CD14-positive monocyte (primary cell): ENCODE results near the gene ROMO1. TPM values are rescaled to one million over a fixed set of nuclear protein-coding genes. Genes with fewer than 3 reads are reported as not detected.
A peak's percentile ranks its signal among the peaks of the same experiment; 100 is the strongest.

ENCODE experiments used
- DNase-seq, 3 donors: peaks; one replicate each; pipeline ENCODE4 v3.0.0-alpha.2; 2011 to 2022
- H2AFZ ChIP-seq: 2 replicates; pipeline ENCODE4 v1.6.0; 2012; ENCODE audit warnings: mild to moderate bottlenecking, low read depth, low read length, inconsistent platforms; ENCODE audit not compliant: insufficient read depth, poor library complexity, severe bottlenecking
- H3K27ac ChIP-seq, 2 donors: 1 replicate in 1 of 2; 2 replicates in 1 of 2; pipeline ENCODE4 v1.5.1; 2012 to 2013; ENCODE audit warnings: low read length in 2 of 2, control low read depth in 1 of 2, inconsistent platforms in 1 of 2, low read depth in 1 of 2, mild to moderate bottlenecking in 1 of 2
- H3K27me3 ChIP-seq, 2 donors: one replicate each; pipeline versions ENCODE4 v1.6.0 to v1.6.1; 2011 to 2013; ENCODE audit warnings: low read length in 2 of 2; ENCODE audit not compliant: control insufficient read depth in 2 of 2, insufficient read depth in 2 of 2
- H3K36me3 ChIP-seq, 2 donors: replicated peaks in 1 of 2; 1 replicate in 1 of 2; 2 replicates in 1 of 2; pipeline versions ENCODE4 v1.5.1 to v1.6.1; 2012 to 2013; ENCODE audit warnings: low read length in 2 of 2, control low read depth in 1 of 2, inconsistent platforms in 1 of 2, mild to moderate bottlenecking in 1 of 2; ENCODE audit not compliant: insufficient read depth in 2 of 2, control insufficient read depth in 1 of 2
- H3K4me1 ChIP-seq, 2 donors: 1 replicate in 1 of 2; 2 replicates in 1 of 2; pipeline versions ENCODE4 v1.5.1 to v1.6.1; 2012 to 2013; ENCODE audit warnings: low read length in 2 of 2, control low read depth in 1 of 2, inconsistent platforms in 1 of 2, mild to moderate bottlenecking in 1 of 2, moderate library complexity in 1 of 2; ENCODE audit not compliant: insufficient read depth in 2 of 2, control insufficient read depth in 1 of 2
- H3K4me2 ChIP-seq: replicated peaks from 2 replicates; pipeline ENCODE3; 2012; ENCODE audit warnings: low read length, moderate library complexity, mild to moderate bottlenecking; ENCODE audit not compliant: poor library complexity, severe bottlenecking; ENCODE audit errors: extremely low read depth
- H3K4me3 ChIP-seq, 3 experiments: fragments of 200-600 bp in 1 of 3; sonication (generic) in 1 of 3; replicated peaks in 1 of 3; 1 replicate in 2 of 3; 2 replicates in 1 of 3; pipeline ENCODE4 v1.5.1; 2011 to 2013; ENCODE audit warnings: low read length in 3 of 3, mild to moderate bottlenecking in 3 of 3, control low read depth in 2 of 3, low read depth in 2 of 3, inconsistent platforms in 1 of 3, moderate library complexity in 1 of 3
- H3K79me2 ChIP-seq: 2 replicates; pipeline ENCODE4 v1.6.0; 2012; ENCODE audit warnings: mild to moderate bottlenecking, control low read depth, inconsistent platforms, low read length, moderate library complexity; ENCODE audit not compliant: insufficient read depth
- H3K9ac ChIP-seq: 2 replicates; pipeline ENCODE4 v1.6.0; 2017; ENCODE audit warnings: low read length, mild to moderate bottlenecking; ENCODE audit not compliant: insufficient read depth, poor library complexity, severe bottlenecking
- H3K9me3 ChIP-seq, 2 donors: replicated peaks in 1 of 2; 1 replicate in 1 of 2; 2 replicates in 1 of 2; pipeline versions ENCODE4 v1.5.1 to v1.6.1; 2012 to 2013; ENCODE audit warnings: low read length in 2 of 2, control low read depth in 1 of 2; ENCODE audit not compliant: control insufficient read depth in 1 of 2, insufficient read depth in 1 of 2
- H4K20me1 ChIP-seq: 2 replicates; pipeline ENCODE4 v1.6.0; 2012; ENCODE audit warnings: mild to moderate bottlenecking, low read length, control low read depth, moderate library complexity; ENCODE audit not compliant: insufficient read depth
- H3K27ac Mint-ChIP-seq, 7 donors: one replicate each; pipeline ENCODE4 v1.8.0; 2020; ENCODE audit warnings: mild to moderate bottlenecking in 7 of 7, mixed read lengths in 7 of 7, moderate library complexity in 6 of 7, inconsistent platforms in 2 of 7
- H3K27me3 Mint-ChIP-seq, 3 donors: one replicate each; pipeline ENCODE4 v1.8.0; 2021 to 2022; ENCODE audit warnings: low read depth in 3 of 3, mild to moderate bottlenecking in 3 of 3, mixed read lengths in 3 of 3, moderate library complexity in 3 of 3, inconsistent platforms in 1 of 3
- H3K36me3 Mint-ChIP-seq, 2 donors: one replicate each; pipeline ENCODE4 v1.8.0; 2020; ENCODE audit warnings: mixed read lengths in 2 of 2, inconsistent platforms in 1 of 2, mild to moderate bottlenecking in 1 of 2
- H3K4me1 Mint-ChIP-seq: one replicate; pipeline ENCODE4 v1.8.0; 2020; ENCODE audit warnings: mild to moderate bottlenecking, mixed read lengths
- H3K4me3 Mint-ChIP-seq, 2 donors: one replicate each; pipeline ENCODE4 v1.8.0; 2020; ENCODE audit warnings: mild to moderate bottlenecking in 2 of 2, mixed read lengths in 2 of 2, moderate library complexity in 1 of 2
- H3K9me3 Mint-ChIP-seq, 7 donors: one replicate each; pipeline ENCODE4 v1.8.0; 2020 to 2022; ENCODE audit warnings: mixed read lengths in 7 of 7, mild to moderate bottlenecking in 6 of 7, moderate library complexity in 6 of 7, inconsistent platforms in 2 of 7
- CTCF ChIP-seq: fragments of 200-600 bp; IDR thresholded peaks from one replicate; pipeline ENCODE4 v1.8.0; 2022; ENCODE audit warnings: antibody characterized with exemption, mild to moderate bottlenecking
- WGBS: methylation state at CpG from one replicate; pipeline ENCODE4 v1.1.5; 2013; ENCODE audit warnings: missing lambda C conversion rate; ENCODE audit not compliant: insufficient coverage; 5-methylcytosine and 5-hydroxymethylcytosine counted together
- intact Hi-C, 2 donors: fragments of 100-400 bp; cut with micrococcal nuclease; formaldehyde crosslinking; loops; one replicate each; pipeline versions ENCODE4 v1.15.0 to v1.15.1; 2023
- polyA plus RNA-seq, 3 donors: library from polyadenylated mRNA; depleted of rRNA in 1 of 3; unstranded in 2 of 3; stranded (reverse) in 1 of 3; fragments of 300-500 nt in 2 of 3; fragments of >200 nt in 1 of 3; fragmentation: Illumina TruSeq in 2 of 3; gene quantifications; 1 replicate in 2 of 3; 2 replicates in 1 of 3; pipeline ENCODE4 v1.2.3, GENCODE V29; 2012 to 2021

ROMO1 gene
- polyA plus RNA-seq, 3 donors, result 220 to 448 (median 352) TPM

GRCh38 chr20:35738410-35739179 lies 39.4 kb downstream of the ROMO1 start:
- Histone ChIP-seq H3K79me2 (peaks cover 95% of the 10 kb centered on the region), H2AFZ (no peak overlapping the region), H3K36me3 (peaks cover 70 to 71% of the 10 kb centered on the region in 2 donors), H3K4me2 (peak overlapping the region; percentile 22), H3K4me3 (no peak overlapping the region), H3K9ac (no peak overlapping the region), H3K4me1 (peaks cover 24 to 47% of the 10 kb centered on the region in 2 donors), H3K9me3 (no peaks in the 10 kb centered on the region), H4K20me1 (peaks cover 79% of the 10 kb centered on the region), H3K27ac (no peak overlapping the region), H3K27me3 (no peaks in the 10 kb centered on the region)
- no peaks in the 10 kb centered on the region for H3K9me3 Mint-ChIP-seq
- no peak for TF ChIP-seq CTCF
- peak overlapping the region in 3 of 7 donors; percentile 25 to 43 (median 30) for H3K27ac Mint-ChIP-seq
- H3K36me3 Mint-ChIP-seq, result peaks cover 50 to 74% of the 10 kb centered on the region in 2 donors
- intact Hi-C loops, result loop anchor here in 1 of 2 donors (5.0 kb wide), 1 partner anchor 36 kb away; no protein-coding TSS in a partner anchor
- H3K27me3 Mint-ChIP-seq, result no peaks in the 10 kb centered on the region
- no peak overlapping the region for H3K4me3 Mint-ChIP-seq
- peaks cover 35% of the 10 kb centered on the region for H3K4me1 Mint-ChIP-seq
- no peak for DNase-seq
- no CpG with 5 or more reads among the region's 4 CpGs for WGBS

DNA sequence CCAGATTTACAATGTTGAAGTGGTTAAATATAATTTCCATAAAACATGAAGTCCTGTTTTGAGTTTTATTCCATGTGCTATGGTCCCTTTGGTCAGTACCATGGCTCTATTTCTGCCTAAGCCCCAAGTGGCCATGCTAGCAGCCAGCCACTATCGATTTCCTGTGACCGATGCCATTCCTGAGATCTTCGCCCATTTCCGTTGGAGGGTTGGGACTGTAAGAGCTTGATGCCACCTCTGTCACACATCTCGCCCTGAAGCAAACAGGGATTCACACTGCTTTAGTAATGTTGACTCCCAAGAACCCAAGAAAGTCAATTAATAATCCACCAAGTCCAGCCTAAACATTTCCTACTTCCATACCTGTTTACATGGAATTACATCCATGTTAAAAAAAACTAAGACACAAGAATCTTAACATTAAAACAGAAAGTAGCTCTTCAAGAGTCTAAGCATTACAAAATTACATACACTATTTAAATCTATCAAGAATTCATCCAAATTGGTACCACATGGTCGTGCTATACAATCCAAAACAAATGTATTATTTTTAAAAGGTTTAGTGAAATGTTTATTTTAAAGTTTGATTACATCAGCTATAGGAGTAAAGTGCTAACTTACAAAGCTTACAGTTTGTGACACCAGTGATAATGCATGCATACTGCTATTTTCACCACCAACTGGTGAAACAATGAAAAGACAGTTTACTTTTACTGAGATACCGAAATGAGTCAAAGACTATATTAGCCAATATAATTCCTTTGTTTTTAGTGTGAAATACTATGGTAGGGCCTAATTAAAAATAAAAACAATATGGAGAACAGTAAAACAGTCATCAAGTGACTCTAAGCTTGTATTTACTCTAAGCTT lies 40.3 kb downstream of the ROMO1 start:
- peaks cover 41% of the 10 kb centered on the region for H3K4me1 Mint-ChIP-seq
- Histone ChIP-seq H2AFZ (no peak overlapping the region), H3K36me3 (peaks cover 60 to 62% of the 10 kb centered on the region in 2 donors), H3K27ac (peak overlapping the region in 1 of 2 donors; percentile 100), H4K20me1 (peaks cover 69% of the 10 kb centered on the region), H3K79me2 (peaks cover 90% of the 10 kb centered on the region), H3K9me3 (no peaks in the 10 kb centered on the region), H3K4me1 (peaks cover 33 to 57% of the 10 kb centered on the region in 2 donors), H3K4me3 (peak overlapping the region in 2 of 3 experiments; percentile 63 to 91), H3K4me2 (peak overlapping the region; percentile 72), H3K9ac (no peak overlapping the region), H3K27me3 (no peaks in the 10 kb centered on the region)
- H3K9me3 Mint-ChIP-seq, result no peaks in the 10 kb centered on the region
- peaks cover 40 to 64% of the 10 kb centered on the region in 2 donors for H3K36me3 Mint-ChIP-seq
- peak overlapping the region; percentile 99 to 100 for H3K4me3 Mint-ChIP-seq
- intact Hi-C loops, result loop anchor here in 1 of 2 donors (5.0 kb wide), 2 partner anchors 37 to 122 kb away; partner anchors contain the start of gene SPAG4
- peak; percentile 60 for TF ChIP-seq CTCF
- DNase-seq, result peak; percentile 39 to 51 (median 40)
- 92% methylated on average over 4 of the region's 7 CpGs for WGBS
- H3K27me3 Mint-ChIP-seq, result no peaks in the 10 kb centered on the region
- peak overlapping the region in 6 of 7 donors; percentile 32 to 100 (median 76) for H3K27ac Mint-ChIP-seq
